Cardiac muscle cell (in vitro differentiated cells and primary cell): ENCODE data around the gene RPTN. TPM values are rescaled to one million over a fixed set of nuclear protein-coding genes. Genes with fewer than 3 reads are reported as not detected.

Experiments used
- DNase-seq, 2 donors: peaks; one replicate each; pipeline versions ENCODE4 v3.0.0 to v3.0.0-alpha.2; 2010 to 2017; ENCODE audit warnings: low read depth in 1 of 2, low spot score in 1 of 2
- H3K27ac ChIP-seq: fragments of 200-600 bp; sonication (generic); 2 replicates; pipeline ENCODE4 v1.5.1; 2016
- H3K27me3 ChIP-seq: fragments of 200-600 bp; sonication (generic); 2 replicates; pipeline ENCODE4 v1.6.0; 2016; ENCODE audit warnings: control low read depth
- H3K36me3 ChIP-seq: fragments of 200-600 bp; sonication (generic); 2 replicates; pipeline ENCODE4 v1.5.1; 2016; ENCODE audit warnings: control low read depth
- H3K4me1 ChIP-seq: fragments of 200-600 bp; sonication (generic); 2 replicates; pipeline ENCODE4 v1.8.1; 2017; ENCODE audit warnings: low read depth, mild to moderate bottlenecking, mixed run types
- H3K4me3 ChIP-seq: fragments of 200-600 bp; sonication (generic); 2 replicates; pipeline ENCODE4 v1.5.1; 2016; ENCODE audit warnings: mild to moderate bottlenecking
- H3K9me3 ChIP-seq: fragments of 200-600 bp; sonication (generic); 2 replicates; pipeline ENCODE4 v1.5.1; 2017; ENCODE audit warnings: low read depth, mild to moderate bottlenecking, control low read depth
- CTCF ChIP-seq: IDR thresholded peaks from 2 replicates; pipeline ENCODE4 v1.5.1; 2012; ENCODE audit warnings: low read depth, mild to moderate bottlenecking, low read length
- polyA plus RNA-seq: library from polyadenylated mRNA; unstranded; fragments of >200 nt; fragmentation: Nextera tagmentation; extraction: Ambion mirVana; gene quantifications from 2 replicates; pipeline ENCODE4 v1.2.1, GENCODE V29; 2016
- total RNA-seq: library from RNA; depleted of rRNA; stranded (reverse); fragments of >200 nt; gene quantifications from 2 replicates; pipeline ENCODE4 v1.2.3, GENCODE V29; 2016

Gene RPTN
- total and polyA plus RNA-seq, 2 experiments from 2014 or later = not detected

GRCh38 chr1:152137215-152137614 is 21.8 kb downstream of the RPTN start:
- H3K4me3 ChIP-seq = no peak overlapping the region
- H3K9me3 ChIP-seq = no peaks in the 10 kb centered on the region
- no peak for TF ChIP-seq CTCF
- H3K36me3 ChIP-seq = no peaks in the 10 kb centered on the region
- no peak for DNase-seq
- H3K4me1 ChIP-seq = no peaks in the 10 kb centered on the region
- no peaks in the 10 kb centered on the region for H3K27me3 ChIP-seq
- H3K27ac ChIP-seq = no peak overlapping the region

- no peak overlapping the region for H3K27ac ChIP-seq
- H3K9me3 ChIP-seq = no peaks in the 10 kb centered on the region
- TF ChIP-seq CTCF = no peak
- DNase-seq = no peak
- H3K27me3 ChIP-seq = no peaks in the 10 kb centered on the region
- no peaks in the 10 kb centered on the region for H3K36me3 ChIP-seq
- no peaks in the 10 kb centered on the region for H3K4me1 ChIP-seq
- no peak overlapping the region for H3K4me3 ChIP-seq
Observed at GRCh38 chr1:152130186-152130585, 28.8 kb downstream of the RPTN start.

GRCh38 chr1:152127673-152128072 is 31.4 kb downstream of the RPTN start:
- Histone ChIP-seq H3K27me3 (no peaks in the 10 kb centered on the region), H3K4me1 (no peaks in the 10 kb centered on the region), H3K4me3 (no peak overlapping the region), H3K9me3 (no peaks in the 10 kb centered on the region), H3K27ac (no peak overlapping the region), H3K36me3 (no peaks in the 10 kb centered on the region)
- DNase-seq = no peak
- no peak for TF ChIP-seq CTCF

- no peak for DNase-seq
- Histone ChIP-seq H3K9me3 (no peaks in the 10 kb centered on the region), H3K27ac (no peak overlapping the region), H3K4me1 (no peaks in the 10 kb centered on the region), H3K27me3 (no peaks in the 10 kb centered on the region), H3K36me3 (no peaks in the 10 kb centered on the region), H3K4me3 (no peak overlapping the region)
- no peak for TF ChIP-seq CTCF
Observed at GRCh38 chr1:152125834-152126443, 33.1 kb downstream of the RPTN start.

- H3K27ac ChIP-seq = no peak overlapping the region
- H3K9me3 ChIP-seq = peaks cover 4% of the 10 kb centered on the region
- H3K36me3 ChIP-seq = no peaks in the 10 kb centered on the region
- H3K27me3 ChIP-seq = peaks cover 6% of the 10 kb centered on the region
- no peak overlapping the region for H3K4me3 ChIP-seq
- no peak for TF ChIP-seq CTCF
- no peaks in the 10 kb centered on the region for H3K4me1 ChIP-seq
- no peak for DNase-seq
Observed at GRCh38 chr1:152118915-152119314, 40.1 kb downstream of the RPTN start.
